Measurements from ENCODE around the gene ZNF319.
"Not testable (repeated sequence)": the region's sequence is repeated elsewhere in the genome, so short reads cannot be mapped to it uniquely, and the experiment has no call there.

The ZNF319 gene

GRCh38 chr16:57996406-57997175 is 3.9 kb downstream of the ZNF319 start:
- no peak for DNase-seq

GRCh38 chr16:57995721-57996405 is 4.6 kb downstream of the ZNF319 start:
- no peak for DNase-seq

GRCh38 chr16:57994778-57995177 is 5.7 kb downstream of the ZNF319 start:
- DNase-seq, result peak; percentile 60

- no peak for DNase-seq
Measured at GRCh38 chr16:57994361-57994760, 6.1 kb downstream of the ZNF319 start.

GRCh38 chr16:57993897-57994296 is 6.6 kb downstream of the ZNF319 start:
- no peak for DNase-seq

- DNase-seq, result no peak
Measured at GRCh38 chr16:57993438-57993837, 7.0 kb downstream of the ZNF319 start.

GRCh38 chr16:57992084-57992483 is 8.4 kb downstream of the ZNF319 start:
- DNase-seq, result no peak

GRCh38 chr16:57991551-57992059 is 8.9 kb downstream of the ZNF319 start:
- no peak for DNase-seq

- no peak for DNase-seq
Measured at GRCh38 chr16:57988929-57989328, 11.5 kb downstream of the ZNF319 start.

- DNase-seq, result no peak
Measured at GRCh38 chr16:57987441-57988177, 12.9 kb downstream of the ZNF319 start.

- DNase-seq, result no peak
Measured at GRCh38 chr16:57986196-57986595, 14.3 kb downstream of the ZNF319 start.

- DNase-seq, result no peak
Measured at GRCh38 chr16:57985204-57986181, 15.0 kb downstream of the ZNF319 start.

GRCh38 chr16:57984443-57985203 is 15.8 kb downstream of the ZNF319 start:
- DNase-seq, result peak; percentile 97

- DNase-seq, result no peak
Measured at GRCh38 chr16:57982385-57982784, 18.1 kb downstream of the ZNF319 start.

- DNase-seq, result no peak
Measured at GRCh38 chr16:57981636-57982035, 18.8 kb downstream of the ZNF319 start.

GRCh38 chr16:57979006-57979585 is 21.4 kb downstream of the ZNF319 start:
- no peak for DNase-seq

- not testable (repeated sequence) for DNase-seq
Measured at GRCh38 chr16:57978070-57978465, 22.4 kb downstream of the ZNF319 start.

GRCh38 chr16:57977418-57978069 is 22.9 kb downstream of the ZNF319 start:
- no peak for DNase-seq

- DNase-seq, result no peak
Measured at GRCh38 chr16:57976331-57976796, 24.1 kb downstream of the ZNF319 start.

GRCh38 chr16:57972306-57972705 is 28.2 kb downstream of the ZNF319 start:
- no peak for DNase-seq

Measured in CD4-positive, alpha-beta T cell treated with Interleukin-6 for 4 hours (primary cell).